GM12878 (cell line): ENCODE measurements around the gene FGFR2.

Experiments used
- CEBPB ChIP-seq, 2 experiments: fragments of 150-350 bp in 1 of 2; IDR thresholded peaks; 2 replicates each; pipeline ENCODE4 v1.6.1; 2012 to 2014; ENCODE audit warnings: low read depth in 2 of 2, low read length in 2 of 2, borderline replicate concordance in 1 of 2, inconsistent platforms in 1 of 2
- HDAC2 ChIP-seq: fragments of 200-600 bp; sonication (generic); IDR thresholded peaks from 2 replicates; pipeline ENCODE4 v1.6.1; 2017

DNA sequence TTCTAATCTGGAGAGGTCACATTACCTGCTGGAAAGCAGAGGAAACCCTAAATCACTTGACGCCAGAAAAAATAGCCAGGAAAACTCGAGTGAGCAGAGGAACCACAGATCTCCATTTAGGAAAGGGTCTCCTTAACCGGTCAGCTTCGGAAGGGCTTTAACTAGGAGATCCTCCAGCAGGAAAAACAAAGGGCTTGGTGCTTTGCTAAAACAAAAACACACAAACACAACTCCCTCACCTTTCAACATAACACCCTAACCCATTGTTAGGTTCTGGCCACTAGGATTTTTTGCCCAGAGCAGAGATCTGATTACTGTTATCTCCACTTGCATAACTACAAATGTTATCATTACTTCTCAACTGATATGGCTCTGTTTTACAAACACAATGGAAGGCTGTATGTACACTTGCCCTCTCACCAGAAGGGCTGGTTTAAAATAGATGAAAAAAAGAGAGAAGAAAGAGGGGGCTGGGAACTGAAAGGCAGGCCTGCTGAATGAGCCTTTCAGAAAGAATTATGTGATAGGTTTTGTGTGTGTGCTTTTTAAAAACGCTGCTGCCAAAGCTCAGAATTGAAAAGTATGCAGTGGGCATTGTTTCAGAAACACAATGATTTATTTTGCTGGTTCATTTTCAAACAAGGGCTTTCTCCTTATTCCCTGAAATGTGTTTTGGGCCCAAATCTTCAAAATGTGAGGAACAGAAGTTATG, 161.5 kb downstream of the FGFR2 start:
- TF ChIP-seq CEBPB (IDR thresholded peaks at IDR 0.05; ENCODE audit: borderline replicate concordance in 1 of 2, low read depth in 2 of 2, low read length in 2 of 2) (no peak), HDAC2 (no peak)
